Upper lobe of left lung (tissue), 4 donors: ENCODE results near the gene ANKDD1B.

Experiments
- EP300 ChIP-seq, 4 donors: sonication (generic); formaldehyde crosslinking; IDR thresholded peaks; one replicate each; pipeline ENCODE4 v1.5.1; 2017; ENCODE audit warnings: antibody characterized with exemption in 4 of 4, control low read depth in 2 of 4
- POLR2A ChIP-seq, 4 donors: fragments of 450-650 bp; IDR thresholded peaks; one replicate each; pipeline ENCODE4 v1.5.1; 2016 to 2017; ENCODE audit warnings: antibody characterized with exemption in 4 of 4, mild to moderate bottlenecking in 2 of 4
- POLR2AphosphoS5 ChIP-seq, 2 donors: sonication (generic); formaldehyde crosslinking; IDR thresholded peaks; one replicate each; pipeline ENCODE4 v1.5.1; 2017; ENCODE audit warnings: antibody characterized with exemption in 2 of 2
- TF ChIP-seq, protein P1 (sequence below), 6 experiments: fragments of 450-650 bp in 4 of 6; fragments of 200-600 bp in 2 of 6; sonication (generic) in 2 of 6; IDR thresholded peaks; one replicate each; pipeline ENCODE4 v1.5.1; 2016 to 2019; ENCODE audit warnings: antibody characterized with exemption in 6 of 6

DNA sequence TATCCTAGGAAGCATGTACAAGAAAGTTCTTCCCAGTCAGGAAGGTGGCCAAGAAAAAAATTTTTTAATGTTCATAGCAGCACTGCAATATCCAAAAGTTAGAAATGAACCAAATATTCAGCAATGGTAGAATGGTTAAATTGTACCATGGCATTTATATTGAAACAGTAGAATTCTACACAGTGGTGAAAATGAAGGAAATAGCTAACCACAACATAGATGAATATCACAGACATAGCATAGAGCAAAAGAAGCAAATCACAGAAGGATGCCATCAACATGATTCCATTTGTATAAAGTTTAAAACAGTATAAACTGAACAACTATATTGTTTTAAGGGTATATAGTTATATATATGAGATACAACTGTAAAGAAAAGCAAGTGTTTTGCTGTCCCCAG, 10.7 kb upstream of the ANKDD1B start:
- TF ChIP-seq POLR2A (IDR thresholded peaks at IDR 0.05) (no peak), EP300 (IDR thresholded peaks at IDR 0.05) (no peak), POLR2AphosphoS5 (IDR thresholded peaks at IDR 0.05) (no peak)
- TF ChIP-seq, protein P1, sequence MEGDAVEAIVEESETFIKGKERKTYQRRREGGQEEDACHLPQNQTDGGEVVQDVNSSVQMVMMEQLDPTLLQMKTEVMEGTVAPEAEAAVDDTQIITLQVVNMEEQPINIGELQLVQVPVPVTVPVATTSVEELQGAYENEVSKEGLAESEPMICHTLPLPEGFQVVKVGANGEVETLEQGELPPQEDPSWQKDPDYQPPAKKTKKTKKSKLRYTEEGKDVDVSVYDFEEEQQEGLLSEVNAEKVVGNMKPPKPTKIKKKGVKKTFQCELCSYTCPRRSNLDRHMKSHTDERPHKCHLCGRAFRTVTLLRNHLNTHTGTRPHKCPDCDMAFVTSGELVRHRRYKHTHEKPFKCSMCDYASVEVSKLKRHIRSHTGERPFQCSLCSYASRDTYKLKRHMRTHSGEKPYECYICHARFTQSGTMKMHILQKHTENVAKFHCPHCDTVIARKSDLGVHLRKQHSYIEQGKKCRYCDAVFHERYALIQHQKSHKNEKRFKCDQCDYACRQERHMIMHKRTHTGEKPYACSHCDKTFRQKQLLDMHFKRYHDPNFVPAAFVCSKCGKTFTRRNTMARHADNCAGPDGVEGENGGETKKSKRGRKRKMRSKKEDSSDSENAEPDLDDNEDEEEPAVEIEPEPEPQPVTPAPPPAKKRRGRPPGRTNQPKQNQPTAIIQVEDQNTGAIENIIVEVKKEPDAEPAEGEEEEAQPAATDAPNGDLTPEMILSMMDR (IDR thresholded peaks at IDR 0.05) = no peak
